ENCODE results near the gene ACKR3.

GRCh38 chr2:236576087-236576486, 6.5 kb downstream of the ACKR3 start:
- TF ChIP-seq CTCF (IDR thresholded peaks at IDR 0.05): peak in 4 of 5 experiments; percentile 6 to 23 (median 14)
- TF ChIP-seq POLR2A (IDR thresholded peaks at IDR 0.05): no peak
- TF ChIP-seq EP300 (IDR thresholded peaks at IDR 0.05): no peak

Measured in tibial nerve (tissue), 4 donors.